Fibroblast of skin of left quadriceps (primary cell): ENCODE results near the gene CST6.
A peak's percentile ranks its signal among the peaks of the same experiment; 100 is the strongest.
"Not testable (repeated sequence)": the region's sequence is repeated elsewhere in the genome, so short reads cannot be mapped to it uniquely, and the experiment has no call there.

Experiments used
- DNase-seq, 2 experiments: peaks; one replicate each; pipeline ENCODE4 v3.0.0-alpha.2; 2013; ENCODE audit warnings: low read depth in 2 of 2

Gene CST6

DNA sequence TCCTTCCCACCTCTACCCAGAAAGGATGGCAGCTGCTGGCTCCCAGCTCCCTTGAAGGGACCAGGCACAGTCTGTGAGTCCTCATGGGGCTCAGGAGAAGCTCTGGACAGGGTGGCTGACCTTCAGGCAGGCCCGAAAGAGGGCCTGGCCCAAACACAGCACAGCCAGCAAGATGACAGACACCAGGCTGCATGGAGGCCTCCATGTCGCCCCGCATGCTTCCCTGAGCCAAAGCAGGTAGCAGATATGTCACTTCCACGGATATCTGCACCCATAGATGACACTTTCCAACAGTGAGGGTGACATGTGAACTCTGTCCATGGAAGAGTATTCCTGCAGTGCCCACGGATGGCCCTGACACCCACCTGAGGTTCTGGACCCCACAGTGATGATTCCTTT, 28.2 kb upstream of the CST6 start:
- DNase-seq = no peak

DNA sequence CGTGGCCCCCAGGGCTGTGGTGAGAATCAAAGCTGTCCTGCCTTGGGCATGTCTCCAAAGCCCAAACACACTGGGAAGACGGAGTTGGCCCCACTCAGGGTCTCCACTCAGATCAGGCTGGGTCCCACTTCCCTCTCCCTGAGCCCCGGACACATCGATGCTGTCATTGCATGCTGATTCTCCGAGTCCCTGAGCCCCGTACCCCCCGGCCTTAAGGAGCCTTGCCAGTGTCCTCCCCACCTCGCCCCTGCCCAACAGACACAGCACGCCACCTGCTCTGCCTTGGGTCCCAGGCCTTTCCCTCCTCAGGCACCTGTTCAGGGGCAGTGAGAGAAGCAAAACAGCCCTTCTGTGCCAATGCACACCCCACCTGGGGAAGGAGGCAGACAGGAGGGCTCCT, 24.5 kb upstream of the CST6 start:
- DNase-seq = no peak

DNA sequence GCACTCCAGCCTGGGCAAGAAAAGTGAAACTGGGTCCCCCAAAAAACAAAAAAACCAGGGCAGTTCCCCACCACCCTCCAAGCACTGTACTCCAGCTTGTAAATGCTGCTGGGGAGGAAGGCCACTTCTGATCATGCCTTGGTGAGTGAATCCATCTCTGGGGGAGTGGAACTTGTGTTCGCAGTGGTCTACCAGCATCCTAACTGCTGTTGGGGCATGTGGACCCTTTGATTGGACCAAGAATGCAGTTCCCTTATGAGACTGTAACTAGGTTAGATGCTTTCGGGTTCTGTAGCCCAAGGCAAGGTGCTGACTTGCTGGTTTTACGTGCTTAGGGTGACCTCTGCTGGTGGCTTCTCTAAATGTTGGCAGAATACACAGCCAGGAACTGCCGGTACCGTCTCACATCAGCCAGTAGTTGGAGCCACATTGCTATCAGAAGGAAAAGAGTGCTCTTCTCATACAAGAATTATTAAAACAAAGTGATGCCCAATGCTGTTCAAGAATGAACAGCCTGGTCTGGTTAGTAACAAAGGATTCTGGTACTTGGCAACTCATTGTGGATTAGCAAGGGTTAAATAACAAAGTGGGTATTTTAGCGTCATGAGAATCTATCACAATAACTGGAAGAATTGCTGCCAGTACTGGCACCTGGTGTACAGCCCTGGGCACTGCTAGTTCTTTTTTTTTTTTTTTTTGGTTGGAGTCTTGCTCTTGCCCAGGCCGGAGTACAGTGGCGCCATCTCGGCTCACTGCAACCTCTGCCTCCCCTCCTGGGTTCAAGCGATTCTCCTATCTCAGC, 22.8 kb upstream of the CST6 start:
- DNase-seq = peak; percentile 87 to 89

DNA sequence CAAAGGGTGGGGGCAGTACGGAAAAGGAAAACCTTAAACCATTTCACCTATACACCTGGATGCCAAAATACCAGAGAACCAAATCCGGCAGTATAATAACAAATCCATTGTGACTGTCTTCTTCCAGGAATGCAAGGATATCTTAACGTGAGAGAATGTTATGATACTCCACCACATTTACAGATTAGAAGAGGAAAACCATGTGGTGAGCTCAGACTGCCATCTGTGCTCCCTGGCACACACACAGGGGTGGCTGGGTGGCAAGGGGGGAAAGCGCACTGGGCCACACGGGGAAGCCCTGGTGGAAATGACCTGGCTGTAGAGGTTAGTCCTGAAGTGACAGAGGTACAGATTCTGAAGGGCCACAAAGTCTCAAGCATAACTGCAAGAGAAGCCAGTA, 19.8 kb upstream of the CST6 start:
- no peak for DNase-seq

DNA sequence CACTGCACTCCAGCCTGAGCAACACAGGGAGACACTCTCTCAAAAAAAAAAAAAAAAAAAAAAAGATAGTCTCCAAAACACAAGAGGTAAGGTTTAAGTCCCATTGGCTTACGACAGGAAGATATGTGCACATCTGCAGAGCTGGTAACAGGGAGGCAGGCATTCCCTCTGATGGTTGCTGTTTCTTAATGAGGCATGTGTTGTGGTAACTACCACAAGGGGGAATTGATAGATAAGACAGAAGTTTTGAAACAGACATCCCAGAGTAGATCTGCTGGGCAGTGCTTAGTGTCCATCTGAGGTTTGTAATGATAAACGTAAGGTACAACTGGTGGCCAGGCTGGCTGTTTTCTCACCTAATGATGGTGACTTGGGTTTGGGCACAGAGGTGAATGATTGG, 14.5 kb upstream of the CST6 start:
- DNase-seq = no peak

DNA sequence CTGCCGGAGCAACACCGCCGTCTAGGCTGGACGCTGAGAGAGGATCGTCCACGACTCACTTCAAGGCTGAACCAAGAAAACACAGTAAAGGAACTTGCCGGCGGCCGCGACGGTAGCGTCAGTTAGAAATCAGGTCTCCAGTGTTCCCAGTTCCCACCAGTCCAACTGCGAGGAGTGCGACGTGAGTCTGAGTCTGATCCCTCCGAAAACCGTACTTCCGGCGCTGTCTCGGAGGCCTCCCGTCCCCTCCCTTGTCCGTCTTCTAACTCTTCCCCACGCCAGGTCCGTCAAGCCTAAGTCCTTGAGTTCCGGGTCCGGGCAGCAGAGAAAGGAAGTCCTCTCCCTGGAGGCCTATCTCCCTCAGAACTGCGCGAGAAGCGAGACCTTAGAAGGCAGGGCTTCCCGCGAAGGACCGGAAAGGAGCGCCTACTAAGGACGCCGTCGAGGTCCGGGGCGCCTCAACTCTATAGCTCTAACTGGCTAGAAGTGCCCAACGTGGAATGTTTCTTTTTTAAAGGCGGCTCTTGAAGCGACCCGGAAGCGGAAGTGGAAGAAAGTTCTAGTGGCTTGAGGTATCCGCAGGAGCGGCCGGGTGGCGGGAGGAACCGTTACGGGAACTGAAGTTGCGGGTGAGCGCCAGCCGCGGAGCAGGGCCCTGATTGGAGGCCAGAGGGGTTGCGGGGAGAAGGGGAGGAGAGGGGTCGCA, 9.7 kb upstream of the CST6 start, which contains the start of the genes BANF1 and EIF1AD:
TSS of gene BANF1 (plus strand) at position 562 of the 706 bp plus-strand sequence. CDS start 748 bp downstream, outside the sequence.
TSS of gene EIF1AD (minus strand) at position 216 of the 706 bp plus-strand sequence. CDS start 1,768 bp downstream, outside the sequence.
- DNase-seq = peak; percentile 94

DNA sequence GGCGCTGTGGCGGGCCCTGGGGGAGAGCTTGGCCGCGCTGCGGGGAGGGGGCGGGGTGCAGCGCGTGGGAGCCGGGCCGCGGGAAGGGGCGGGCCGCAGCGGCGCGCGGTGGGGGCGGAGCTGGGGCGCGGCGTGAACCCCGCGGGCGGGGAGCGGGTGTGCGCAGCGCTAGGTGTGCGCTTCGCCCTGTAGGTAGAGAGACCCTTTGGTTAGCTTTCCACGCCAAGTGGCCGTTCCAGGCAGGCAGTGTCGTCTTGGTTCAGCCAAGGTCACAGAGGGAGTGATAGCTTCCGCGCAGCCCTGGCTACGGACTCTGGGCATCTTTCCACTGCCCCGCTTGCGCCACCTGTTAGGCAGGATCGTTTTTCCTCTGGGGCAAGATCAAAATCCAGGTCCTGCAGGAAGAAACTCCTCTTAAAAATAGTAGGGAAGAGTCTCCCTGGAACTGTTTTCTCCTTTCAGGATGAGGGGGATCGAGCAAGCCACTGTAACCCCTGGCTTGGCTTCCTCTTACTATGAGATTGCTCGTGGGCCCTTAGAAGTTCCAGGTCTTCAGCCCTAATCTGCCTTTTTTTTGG, 9.1 kb upstream of the CST6 start:
- no peak for DNase-seq

DNA sequence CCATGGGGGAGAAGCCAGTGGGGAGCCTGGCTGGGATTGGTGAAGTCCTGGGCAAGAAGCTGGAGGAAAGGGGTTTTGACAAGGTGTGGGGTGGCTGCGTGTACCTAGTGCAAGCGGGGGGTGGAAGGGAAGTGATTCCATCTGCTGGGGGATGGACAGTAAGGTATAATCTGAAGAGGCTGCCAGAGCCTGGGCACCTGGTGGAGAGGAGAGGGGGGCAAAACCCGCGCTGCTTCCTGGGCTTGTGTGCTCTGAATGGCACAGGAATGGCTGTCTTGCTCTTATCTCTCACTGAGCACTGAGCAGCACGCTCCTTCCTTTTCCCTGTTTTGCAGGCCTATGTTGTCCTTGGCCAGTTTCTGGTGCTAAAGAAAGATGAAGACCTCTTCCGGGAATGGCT, 8.5 kb upstream of the CST6 start:
- no peak for DNase-seq

DNA sequence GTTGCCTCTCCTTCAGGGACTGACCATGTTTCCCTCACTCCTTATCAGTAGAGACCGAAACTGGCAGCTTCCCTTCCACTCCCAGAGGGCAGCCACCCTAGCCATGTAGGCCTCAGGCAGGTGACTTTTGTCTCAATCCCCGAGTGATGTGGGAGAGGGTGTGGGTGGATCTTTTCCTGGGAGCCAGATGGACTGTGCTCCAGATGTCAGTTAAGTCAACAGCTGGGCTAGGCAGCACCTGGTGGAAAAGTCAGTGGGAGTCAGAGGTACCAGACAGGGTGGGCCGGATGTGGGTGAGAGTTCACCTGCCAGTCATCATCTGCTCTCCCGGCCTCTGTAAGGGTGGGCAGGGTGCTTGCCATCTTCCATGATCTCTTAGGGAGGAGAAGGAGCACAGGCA, 7.6 kb upstream of the CST6 start:
- DNase-seq = no peak

DNA sequence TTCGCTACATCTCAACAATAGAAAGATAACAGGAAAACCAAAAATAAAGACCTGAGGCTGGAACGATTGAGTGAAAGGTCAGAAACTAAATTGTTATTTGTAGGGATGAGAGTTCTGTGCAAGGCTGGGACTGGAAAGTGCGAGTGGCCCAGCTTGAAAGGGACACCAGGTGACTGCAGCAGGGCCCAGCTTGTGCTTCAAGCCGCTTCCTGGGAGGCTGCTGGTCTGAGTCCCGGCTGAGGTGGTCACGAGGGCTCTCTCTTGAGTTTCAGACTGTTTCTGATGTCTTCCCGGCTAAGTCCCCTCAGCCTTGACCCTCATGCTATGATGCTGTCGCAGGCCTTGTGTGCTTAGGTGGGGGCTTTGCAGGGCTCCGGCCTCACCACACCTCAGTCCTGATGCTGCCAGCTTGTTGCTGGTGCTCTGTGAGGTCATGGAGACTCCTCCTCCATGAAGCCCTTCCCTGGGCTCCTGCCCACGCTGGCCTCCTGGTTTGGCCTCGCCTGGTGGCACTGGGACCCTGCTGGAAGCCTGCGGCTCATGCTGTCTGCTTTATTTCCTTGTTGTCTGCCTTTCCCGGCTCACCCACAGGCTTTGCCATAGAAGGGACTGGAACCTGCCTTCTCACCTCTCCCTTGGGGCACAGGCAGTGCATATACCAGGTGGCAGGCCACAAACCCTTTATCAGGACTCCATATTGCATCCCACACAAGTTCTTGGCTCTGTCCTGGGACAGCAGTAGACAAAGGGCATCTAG, 5.5 kb upstream of the CST6 start:
- DNase-seq = no peak

DNA sequence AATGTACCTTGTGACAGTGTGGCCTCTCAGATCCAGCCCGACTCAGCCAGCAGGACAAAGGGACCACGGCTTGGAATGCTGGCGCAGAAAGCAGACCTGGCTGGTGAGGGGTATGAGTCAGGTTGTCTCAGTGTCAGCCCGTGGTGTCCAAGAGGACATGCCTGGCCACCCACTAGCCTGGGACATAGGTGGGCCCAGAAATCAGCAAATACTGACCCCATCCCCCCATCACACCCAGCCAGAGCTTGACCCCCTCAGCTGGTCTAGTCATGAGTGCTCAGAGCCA, 5.0 kb upstream of the CST6 start:
- no peak for DNase-seq

DNA sequence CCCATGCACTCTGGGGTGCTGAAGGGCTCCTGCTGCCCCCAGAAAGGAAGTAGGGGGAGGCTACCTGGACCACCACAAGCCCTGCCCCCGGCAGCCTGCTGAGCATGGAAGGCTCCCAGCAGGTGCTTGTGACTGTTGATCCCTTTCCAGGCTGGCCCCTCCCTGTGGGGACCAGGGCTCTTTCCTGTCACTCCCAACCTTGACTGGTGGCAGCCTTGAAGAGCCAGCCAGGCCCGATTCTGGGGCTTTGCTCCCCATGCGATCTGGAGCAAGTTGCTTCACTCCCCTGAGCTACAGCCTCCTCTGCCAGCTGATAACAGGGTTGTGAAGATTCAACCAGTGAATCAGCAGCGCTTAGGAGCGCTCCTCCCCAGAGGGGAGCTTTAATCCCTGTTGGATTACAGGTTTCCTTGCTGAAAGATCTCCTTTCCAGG, 4.6 kb upstream of the CST6 start:
- no peak for DNase-seq

DNA sequence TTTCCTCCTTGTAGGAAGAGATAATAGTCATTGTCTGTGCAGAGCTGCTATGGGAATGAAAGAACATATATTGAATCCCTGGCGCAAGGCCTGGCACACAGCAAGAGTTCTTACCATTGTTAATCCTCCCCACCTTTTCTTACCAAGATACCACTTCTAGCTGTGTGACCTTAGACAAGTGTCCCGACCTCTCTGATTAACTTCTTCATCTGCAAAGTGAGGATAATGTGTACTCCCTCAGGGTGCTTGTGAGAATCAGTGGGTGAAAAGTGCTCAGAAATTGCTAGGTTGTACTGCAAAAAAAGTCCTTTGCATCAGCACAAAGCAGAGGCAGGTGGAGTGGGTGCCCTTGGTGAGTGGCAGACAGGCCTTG, 3.7 kb upstream of the CST6 start:
- no peak for DNase-seq

DNA sequence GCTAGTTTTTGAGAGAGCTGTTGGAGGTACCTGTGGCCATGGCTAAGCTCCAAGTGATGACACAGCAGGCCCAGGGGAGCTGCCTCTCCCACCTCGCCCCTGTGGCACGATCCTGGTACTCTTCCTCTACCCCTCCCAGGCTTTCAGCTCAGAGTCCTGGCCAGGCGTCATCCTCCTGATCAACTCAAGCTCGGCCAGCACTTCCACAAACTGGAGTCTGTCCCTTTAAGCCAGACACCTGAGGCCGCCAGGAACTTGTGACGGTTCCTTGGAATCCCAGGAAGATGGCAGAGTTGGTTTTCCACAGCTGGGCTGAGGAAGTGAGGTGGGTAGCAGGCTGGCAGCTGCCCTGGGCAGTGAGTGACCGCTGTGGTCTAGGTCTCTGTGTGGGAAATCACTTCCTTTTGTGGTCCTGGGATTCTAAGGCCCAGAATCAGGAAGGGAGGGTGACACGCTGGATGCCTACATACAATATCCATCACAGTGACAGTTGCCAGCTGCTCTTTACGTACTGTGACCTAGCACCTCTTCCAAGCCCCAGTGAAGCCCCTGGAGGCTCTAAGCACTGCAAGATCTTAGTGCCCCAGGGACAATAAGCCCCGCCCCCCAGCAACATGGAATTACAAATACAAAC, 3.2 kb upstream of the CST6 start:
- no peak for DNase-seq

DNA sequence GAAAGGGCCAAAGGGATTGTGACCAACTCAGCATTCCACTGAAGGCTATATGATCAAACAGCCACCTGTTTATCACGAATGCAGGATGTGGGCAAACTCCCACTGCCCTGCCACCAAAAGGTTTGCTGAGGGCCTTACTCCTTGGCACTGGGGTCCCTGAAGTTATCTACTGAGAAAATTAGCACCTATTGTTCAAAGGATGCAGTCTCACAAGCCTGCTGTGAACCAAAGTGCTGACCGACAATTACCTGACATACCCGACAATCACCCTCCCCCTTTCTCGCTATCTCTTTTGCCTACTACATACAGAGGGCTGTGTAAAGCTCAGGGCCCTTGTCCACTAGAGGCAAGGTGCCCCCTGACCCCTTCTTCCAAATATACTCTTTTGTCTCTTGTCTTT, 1.8 kb upstream of the CST6 start:
- not testable (repeated sequence) for DNase-seq

DNA sequence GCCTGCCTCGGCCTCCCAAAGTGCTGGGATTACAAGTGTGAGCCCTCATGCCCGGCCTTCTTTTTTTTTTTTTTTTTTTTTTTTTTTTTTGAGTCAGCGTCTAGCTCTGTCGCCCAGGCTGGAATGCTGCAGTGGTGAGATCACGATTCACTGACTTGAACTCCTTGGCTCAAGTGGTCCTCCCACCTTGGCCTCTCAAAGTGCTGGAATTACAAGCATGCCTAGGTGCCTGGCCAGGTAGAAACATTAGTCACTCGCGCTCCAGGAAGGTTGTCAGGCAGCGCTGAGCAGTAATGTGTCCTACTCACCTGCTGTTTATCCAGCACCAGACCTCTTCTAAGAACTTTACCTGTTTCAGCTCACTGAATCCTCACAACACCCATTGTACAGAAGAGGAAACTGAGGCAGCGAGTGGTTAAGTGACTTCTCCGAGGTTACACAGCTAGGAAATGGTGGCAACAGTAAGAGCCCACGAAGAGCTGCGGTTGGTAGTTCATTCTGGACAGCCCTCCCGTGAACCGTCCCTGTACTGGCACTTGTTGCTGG, 496 bp upstream of the CST6 start:
- no peak for DNase-seq

DNA sequence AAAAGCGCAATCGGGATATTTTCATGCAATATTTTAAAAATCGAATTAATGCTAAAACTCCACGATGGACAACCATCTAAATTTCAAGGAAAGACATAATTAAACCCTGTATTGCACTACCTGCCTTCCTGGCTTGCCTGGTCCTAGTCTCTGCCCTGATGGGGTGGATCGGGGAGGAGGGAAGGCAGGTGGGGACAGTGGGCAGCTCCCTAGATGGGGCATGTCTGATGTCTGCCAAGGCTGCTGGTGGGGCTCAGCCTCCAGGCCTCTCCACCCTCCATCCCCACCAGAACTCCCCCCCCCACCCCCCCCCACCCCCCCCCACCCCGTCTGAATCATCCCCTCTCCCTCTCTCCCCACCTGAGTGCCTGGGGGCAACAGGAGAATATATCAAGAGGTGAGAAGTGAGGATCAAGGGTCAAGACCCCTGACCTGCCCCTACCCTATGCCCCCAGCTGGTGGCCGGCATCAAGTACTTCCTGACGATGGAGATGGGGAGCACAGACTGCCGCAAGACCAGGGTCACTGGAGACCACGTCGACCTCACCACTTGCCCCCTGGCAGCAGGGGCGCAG, 650 bp downstream of the CST6 start:
- DNase-seq = no peak

DNA sequence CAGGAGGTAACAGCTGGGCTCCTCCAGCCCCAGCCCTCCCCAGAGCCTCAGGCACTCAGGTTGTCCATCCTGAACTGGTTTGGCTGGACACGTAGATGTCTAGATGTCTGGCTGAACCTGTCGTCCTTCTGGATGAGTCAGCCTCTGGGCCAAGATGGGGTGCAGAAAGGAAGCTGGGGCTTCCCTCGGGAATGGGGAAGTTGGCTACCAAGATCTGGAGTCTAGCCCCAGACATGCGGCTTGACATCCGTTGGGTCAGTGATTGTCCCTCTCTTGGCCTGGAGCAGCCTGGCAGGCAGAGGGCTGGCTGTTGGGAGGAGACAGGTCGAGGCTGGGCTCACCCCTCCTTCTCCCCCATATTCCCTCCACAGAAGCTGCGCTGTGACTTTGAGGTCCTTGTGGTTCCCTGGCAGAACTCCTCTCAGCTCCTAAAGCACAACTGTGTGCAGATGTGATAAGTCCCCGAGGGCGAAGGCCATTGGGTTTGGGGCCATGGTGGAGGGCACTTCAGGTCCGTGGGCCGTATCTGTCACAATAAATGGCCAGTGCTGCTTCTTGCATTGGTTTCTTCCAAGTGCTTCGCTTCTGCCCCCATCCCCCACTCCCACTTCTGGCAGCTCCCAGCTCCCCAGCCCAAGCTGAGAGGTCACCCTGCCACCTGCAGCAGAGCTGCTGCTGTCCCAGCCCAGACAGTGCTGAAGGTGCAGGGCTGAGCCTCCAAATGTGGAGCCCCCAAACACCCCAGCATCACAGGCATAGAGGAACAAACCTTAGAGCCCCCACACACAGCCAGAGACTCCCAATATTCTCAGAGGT, 1.3 kb downstream of the CST6 start:
- no peak for DNase-seq

DNA sequence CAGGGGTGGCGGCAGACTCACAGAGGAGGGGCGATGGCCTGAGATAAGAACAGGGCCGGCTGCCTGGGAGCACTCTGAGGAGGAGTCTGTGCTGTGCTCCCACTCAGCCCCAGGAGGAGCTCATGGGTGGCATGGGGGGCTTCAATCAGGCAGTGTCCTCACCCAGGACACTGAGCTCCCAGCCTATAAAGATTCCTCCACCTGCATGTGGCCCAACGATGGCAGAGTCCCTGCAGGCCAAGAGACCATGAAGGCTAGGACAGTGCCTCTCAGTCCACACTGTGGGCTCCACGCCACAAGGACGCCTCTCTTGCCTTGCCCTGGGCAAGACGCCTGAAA, 1.9 kb downstream of the CST6 start:
- DNase-seq = no peak

DNA sequence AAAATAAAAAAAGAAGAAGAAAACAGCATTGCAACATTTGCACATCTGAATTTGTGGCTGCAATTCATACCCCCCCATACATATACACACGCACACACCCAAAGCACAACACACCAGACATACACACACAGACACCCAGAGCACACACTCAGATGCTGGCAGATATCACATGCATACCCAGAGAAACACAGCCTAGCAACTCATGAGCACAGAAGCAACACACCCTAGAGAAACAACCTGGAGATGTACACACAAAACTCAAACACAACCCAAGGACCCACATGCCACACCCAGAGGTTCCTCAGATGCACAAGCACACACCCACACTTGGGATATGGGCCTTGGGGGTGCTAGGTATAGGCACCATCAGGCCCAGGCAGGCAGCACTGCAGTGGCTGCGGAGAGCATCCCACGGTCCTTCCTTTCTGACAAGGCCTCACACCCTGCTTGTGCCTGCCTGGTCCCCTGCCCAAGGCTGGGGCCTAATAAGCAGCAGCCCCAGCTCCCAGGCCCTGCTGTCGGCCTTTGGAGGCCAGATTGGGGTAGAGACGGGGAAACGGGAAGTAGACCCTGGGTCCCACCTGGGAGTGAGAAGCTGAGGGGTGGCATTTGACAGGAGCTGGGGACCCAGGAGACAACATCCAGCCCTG, 3.1 kb downstream of the CST6 start:
- no peak for DNase-seq
